Esophagus mucosa (tissue), 1 donor: ENCODE results near the gene ANAPC16. TPM values are rescaled to one million over a fixed set of nuclear protein-coding genes. Genes with fewer than 3 reads are reported as not detected.
"Not testable (repeated sequence)": the region's sequence is repeated elsewhere in the genome, so short reads cannot be mapped to it uniquely, and the experiment has no call there.

Experiments
- ATAC-seq: fragments of 200-7000 bp; cut with Tn5 transposase; one replicate; pipeline ENCODE4 v1.9.1; 2020
- total RNA-seq: library from RNA; stranded (reverse); gene quantifications from one replicate; pipeline ENCODE4 v1.2.4, GENCODE V29; 2023
- donor health status: DM: yes; HTN: yes; CAD: no.

The ANAPC16 gene
- total RNA-seq, 1 donor from 2014 or later = 64.4 TPM

GRCh38 chr10:72265990-72266865 is 50.4 kb downstream of the ANAPC16 start:
- ATAC-seq = no peak

- ATAC-seq = no peak
Measured at GRCh38 chr10:72267381-72267780, 51.6 kb downstream of the ANAPC16 start.

DNA sequence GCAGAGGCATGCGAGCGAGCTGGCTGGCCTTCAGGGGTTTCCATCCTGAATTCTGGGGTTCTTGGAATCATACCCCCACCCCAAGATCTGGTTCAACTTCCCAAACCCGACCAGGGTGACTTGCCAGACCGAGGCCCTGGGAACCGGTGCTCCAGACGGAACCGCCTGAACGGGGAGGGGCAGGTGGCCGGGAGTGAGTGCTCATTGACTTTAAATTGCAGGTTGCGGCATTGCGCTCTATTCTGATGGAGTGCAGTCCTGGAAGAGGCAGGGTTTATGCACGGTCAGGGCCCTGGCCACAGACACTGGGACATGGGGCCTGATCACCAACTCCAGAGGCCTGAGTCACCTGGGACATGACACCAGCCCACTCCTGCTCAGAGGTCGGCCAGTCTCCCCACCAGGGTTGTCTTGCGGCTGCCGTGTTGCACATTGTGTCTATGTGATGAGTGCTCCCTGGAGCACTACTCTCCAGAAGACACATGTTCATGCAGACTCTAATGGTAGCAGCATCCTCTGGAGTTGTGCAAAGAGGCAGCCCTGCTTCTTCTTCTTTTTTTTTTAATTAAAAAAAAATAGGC is 52.1 kb downstream of the ANAPC16 start:
- no peak for ATAC-seq

- not testable (repeated sequence) for ATAC-seq
Measured at GRCh38 chr10:72268475-72269200, 52.8 kb downstream of the ANAPC16 start.

- ATAC-seq = no peak
Measured at GRCh38 chr10:72270607-72271281, 54.9 kb downstream of the ANAPC16 start.

DNA sequence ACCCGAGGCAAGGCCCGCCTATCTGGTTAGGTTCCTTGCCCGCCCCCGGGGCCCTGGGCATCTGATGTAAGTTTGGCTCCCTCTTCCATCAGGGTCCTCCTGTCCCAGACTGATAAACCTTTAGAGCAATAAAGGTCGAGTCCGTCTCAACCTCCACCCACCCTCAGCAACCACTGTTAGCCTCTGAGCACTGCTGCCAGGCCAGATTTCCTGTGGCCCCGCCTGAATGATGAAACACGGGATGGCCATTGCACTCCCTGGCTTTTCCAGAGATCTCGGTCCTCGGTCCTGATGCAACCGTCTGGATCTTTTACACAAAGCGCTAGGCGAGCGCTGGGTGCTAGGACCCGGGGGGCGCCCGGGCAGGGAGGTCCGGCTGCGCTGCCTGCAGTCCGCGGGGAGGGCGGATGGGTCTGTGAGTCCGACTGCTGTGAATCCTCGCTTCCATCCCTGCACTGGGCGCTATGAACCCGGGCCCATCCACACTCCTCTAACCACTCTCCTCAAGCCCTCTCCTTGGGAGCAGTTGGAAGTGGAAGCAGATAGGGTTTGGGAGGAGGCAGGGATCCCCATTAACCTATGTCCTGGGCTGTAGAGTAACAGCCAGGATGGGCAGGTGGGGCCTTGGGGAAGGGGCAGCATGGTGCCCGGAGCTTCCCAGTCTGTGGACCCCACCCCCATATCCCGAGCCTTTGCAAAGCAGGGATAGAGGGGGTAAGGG is 57.0 kb downstream of the ANAPC16 start:
- ATAC-seq = peak; percentile 12

DNA sequence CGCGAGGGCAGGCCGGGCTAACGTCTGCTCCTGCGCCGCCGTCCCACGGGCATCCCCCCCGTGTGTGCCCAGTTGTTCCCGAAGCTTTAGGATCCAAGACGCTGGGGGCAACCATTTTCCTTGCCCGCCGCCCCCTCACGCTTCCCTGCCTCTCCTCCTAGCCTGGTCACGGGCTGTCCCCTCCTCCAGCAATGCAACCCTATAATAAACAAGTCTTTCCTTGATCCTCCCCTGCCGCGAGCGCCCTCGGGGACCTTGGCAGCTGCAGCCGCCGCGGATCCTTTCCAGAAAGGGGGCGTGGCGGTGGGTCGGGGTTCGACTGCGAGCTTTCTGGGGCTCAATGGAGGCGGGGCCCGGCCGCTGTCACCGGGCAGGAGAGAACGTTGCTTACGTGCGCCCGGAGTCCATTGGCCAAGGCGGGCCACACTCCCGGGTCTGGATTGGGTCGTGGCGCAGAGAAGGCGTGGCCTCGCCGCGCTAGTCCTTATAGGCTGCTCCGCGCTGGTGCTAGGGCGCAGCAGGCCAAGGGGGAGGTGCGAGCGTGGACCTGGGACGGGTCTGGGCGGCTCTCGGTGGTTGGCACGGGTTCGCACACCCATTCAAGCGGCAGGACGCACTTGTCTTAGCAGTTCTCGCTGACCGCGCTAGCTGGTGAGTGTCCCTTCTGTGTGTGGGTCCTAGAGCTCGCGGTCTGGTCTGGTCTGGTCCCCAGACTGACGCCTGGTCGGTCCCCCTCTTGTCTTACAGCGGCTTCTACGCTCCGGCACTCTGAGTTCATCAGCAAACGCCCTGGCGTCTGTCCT is 57.8 kb downstream of the ANAPC16 start, which contains the start of gene DDIT4:
Gene DDIT4, plus strand, starts transcription at position 515 of the 803 bp plus-strand sequence. CDS start 293 bp downstream, outside the sequence.
- ATAC-seq = peak; percentile 84

DNA sequence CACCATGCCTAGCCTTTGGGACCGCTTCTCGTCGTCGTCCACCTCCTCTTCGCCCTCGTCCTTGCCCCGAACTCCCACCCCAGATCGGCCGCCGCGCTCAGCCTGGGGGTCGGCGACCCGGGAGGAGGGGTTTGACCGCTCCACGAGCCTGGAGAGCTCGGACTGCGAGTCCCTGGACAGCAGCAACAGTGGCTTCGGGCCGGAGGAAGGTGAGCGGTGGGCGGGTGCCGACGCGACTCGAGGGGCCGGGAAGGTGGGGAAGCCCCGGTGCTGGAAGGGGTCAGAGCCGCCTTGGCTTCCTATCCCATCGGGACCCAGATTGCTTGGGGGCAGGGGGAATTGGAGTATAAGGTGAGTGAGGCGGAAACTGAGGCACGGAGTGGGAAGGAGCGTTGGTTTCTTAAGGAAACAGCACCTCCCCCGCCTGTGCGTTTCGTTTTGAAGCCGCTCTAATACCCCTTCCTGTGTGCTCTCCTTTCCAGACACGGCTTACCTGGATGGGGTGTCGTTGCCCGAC is 58.5 kb downstream of the ANAPC16 start:
- no peak for ATAC-seq

- ATAC-seq = peak; percentile 8
Measured at GRCh38 chr10:72274730-72275350, 59.0 kb downstream of the ANAPC16 start.

GRCh38 chr10:72275351-72276012 is 59.7 kb downstream of the ANAPC16 start:
- ATAC-seq = no peak

DNA sequence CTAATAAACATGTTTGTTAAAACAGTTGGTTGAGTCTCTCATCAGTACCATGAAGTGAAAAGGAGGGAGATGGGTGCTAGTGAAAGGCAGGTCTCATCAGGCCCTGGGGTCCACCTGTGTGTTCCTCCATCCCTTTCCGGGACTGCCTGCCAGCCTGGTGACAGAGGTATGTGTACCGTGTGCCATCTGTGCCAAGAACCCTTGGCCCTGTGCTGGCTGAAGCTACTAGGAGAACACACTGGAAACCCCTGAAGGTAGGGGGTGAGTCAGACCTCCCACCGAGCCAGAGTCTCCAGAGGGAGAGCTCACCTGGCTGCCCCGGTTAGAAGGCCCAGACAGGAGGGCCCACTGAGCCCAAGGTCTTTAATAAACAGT is 60.2 kb downstream of the ANAPC16 start:
- peak; percentile 0 for ATAC-seq

DNA sequence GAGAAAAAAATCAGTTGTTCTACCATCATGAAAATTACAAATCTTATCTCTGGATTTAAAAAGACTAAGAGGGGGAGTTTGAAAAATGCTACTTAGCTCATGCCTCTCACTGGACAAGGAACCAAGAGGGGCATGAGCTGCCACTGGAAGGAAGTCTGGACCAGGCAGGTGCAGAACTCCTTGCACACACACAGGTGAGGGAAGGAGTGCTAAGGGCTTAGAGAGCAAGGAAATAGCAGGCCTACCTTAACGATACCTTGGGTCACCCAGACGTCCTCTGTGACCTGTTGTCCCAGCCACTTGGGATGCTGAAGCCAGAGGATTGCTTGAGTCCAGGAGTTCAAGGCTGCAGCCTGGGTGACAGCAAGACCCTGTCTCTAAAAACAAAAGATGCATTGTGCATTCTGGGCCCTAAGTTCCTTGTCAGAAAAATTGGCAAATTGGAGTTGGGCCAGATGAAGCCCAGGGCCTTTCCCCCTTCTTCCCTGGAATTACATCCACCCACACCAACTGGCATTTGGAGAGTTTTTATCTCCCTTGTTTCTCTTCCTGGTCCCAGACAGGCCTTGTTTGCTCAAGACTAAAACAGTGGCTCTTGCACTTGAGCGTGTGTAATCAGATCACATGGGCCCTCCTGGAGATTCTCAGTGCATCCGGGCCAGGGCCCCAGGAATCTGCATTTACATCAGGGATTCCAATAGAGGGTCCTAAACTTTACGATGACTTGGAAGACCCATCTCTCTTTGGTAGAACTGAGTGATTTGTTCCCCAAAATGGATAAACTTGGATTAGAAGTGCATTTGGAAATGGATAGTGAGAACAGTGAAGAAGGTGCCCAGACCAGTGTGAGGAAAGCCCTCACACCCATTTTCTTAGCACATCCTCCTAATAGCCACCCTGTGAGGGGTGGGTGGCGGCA is 60.9 kb downstream of the ANAPC16 start:
- peak; percentile 1 for ATAC-seq

DNA sequence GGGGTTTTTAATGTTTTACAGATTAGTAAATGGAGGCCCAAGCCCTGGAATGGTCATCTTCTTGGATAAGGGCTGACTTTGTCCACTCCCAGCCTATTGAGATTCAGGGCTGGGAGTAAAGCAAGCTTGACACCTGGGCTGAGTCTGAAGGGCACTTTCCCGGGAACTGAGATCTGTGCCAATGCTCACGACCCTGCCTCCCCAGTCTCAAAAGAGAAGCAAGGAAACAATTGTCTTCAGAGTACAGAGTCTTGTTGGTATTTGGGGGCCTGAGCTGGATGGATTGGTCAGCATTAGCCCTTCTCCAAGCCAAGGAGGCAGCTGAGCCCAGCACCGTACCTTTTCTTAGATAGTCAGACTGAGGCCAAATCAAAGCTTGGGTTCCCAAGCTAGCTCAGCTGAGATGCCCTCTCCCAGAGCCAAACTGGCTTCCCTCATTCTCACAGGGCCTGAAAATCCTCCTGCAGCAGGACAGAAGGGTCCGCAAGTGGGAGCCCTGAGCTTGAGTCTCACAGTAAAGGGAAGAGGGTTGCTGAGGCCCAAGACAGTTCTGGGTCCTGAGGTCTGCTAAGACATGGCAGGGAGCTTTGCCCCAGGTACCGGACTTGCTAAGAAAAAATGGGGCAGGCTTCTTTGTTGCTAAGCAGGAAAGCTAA is 61.7 kb downstream of the ANAPC16 start:
- ATAC-seq = no peak

DNA sequence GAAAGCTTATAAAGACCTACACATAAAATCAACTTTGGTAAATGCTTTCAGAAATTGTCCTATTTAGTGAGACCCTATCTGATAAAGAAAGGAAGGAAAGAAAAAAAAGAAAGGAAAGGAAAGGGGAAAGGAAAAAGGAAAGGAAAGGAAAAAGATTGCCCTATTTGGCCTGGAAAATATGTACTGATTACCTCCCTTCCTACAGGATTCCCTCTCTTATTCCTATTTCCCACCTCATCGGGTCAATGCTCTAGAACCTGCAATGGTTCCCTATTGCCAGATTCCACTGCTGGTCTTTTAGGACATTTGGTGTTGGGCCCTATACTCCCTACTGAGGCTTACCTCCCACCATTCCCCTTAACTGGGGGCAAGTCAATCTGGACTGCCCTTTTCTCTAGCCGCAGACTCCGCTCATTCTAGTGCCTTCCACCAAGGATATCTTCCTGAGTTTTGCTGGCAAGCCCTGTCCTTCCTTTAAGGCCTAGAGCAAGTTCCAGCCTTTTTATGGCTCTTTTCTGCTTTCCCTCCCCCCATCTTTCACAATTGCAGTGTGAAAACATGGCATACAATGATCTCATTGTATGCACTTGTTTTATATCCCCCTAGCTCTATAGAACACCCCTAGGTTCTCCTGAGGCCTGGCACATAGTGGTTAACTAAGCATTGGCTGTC is 62.3 kb downstream of the ANAPC16 start:
- ATAC-seq = no peak

- no peak for ATAC-seq
Measured at GRCh38 chr10:72278668-72279393, 63.0 kb downstream of the ANAPC16 start.

GRCh38 chr10:72279587-72279986 is 63.8 kb downstream of the ANAPC16 start:
- ATAC-seq = not testable (repeated sequence)

GRCh38 chr10:72283131-72283530 is 67.3 kb downstream of the ANAPC16 start:
- ATAC-seq = no peak
